ENCODE measurements around the gene NFYC. TPM values are rescaled to one million over a fixed set of nuclear protein-coding genes. Genes with fewer than 3 reads are reported as not detected.

Gene NFYC
- total and polyA plus RNA-seq, 2 experiments from 2014 or later, result 36.2 to 42.7 TPM

- H3K27ac ChIP-seq (ENCODE audit: low read depth), result no peak overlapping the region
- H3K27me3 ChIP-seq (ENCODE audit: insufficient read depth), result no peaks in the 10 kb centered on the region
- peaks cover 14% of the 10 kb centered on the region for H3K79me2 ChIP-seq (replicated peaks; ENCODE audit: insufficient read depth)
- H3K4me1 ChIP-seq (ENCODE audit: insufficient read depth), result no peaks in the 10 kb centered on the region
- H2AFZ ChIP-seq, result no peak overlapping the region
- ATAC-seq, result no peak
- H3K9me2 ChIP-seq (ENCODE audit: insufficient read depth), result 0 out of 2 replicates have a peak, but pooled peaks cover 5% of the 10 kb centered on the region
- Mint-ChIP-seq H3K36me3 (ENCODE audit: low read depth) (peaks cover 28% of the 10 kb centered on the region), H3K9me3 (no peaks in the 10 kb centered on the region; the same call in 1 of the 3 replicates), H3K27ac (no peak overlapping the region), H3K4me1 (peaks cover under 1% of the 10 kb centered on the region; the same call in 2 of the 3 replicates), H3K4me3 (no peak overlapping the region), H3K27me3 (ENCODE audit: insufficient read depth, low read depth, poor library complexity) (peaks cover 7% of the 10 kb centered on the region)
- DNase-seq (ENCODE audit: low spot score), result no peak
- H3F3A ChIP-seq (replicated peaks; ENCODE audit: low read depth), result 0 out of 2 replicates have a peak, but pooled peaks cover 3% of the 10 kb centered on the region
- H3K4me2 ChIP-seq, result no peak overlapping the region
- H3K4me3 ChIP-seq, result no peak overlapping the region
- no peak for TF ChIP-seq CREB1 (CRISPR knock-in tag; IDR thresholded peaks at IDR 0.05; ENCODE audit: low read depth)
- no peak for TF ChIP-seq CTCF (conservative IDR thresholded peaks at IDR 0.05; ENCODE audit: low read depth in 2 of 2)
- no peak for TF ChIP-seq JUNB (IDR thresholded peaks at IDR 0.05; ENCODE audit: unreplicated experiment)
- no peak for TF ChIP-seq ETS1 (IDR thresholded peaks at IDR 0.05)
- no peak for TF ChIP-seq ZNF114 (CRISPR knock-in tag; IDR thresholded peaks at IDR 0.05)
- H4K20me1 ChIP-seq (replicated peaks; ENCODE audit: insufficient read depth), result peaks cover 13% of the 10 kb centered on the region
- H3K36me3 ChIP-seq (ENCODE audit: insufficient read depth), result no peaks in the 10 kb centered on the region
These were observed 6.8 kb upstream of the NFYC start for GRCh38 chr1:40684669-40685068.

- Mint-ChIP-seq H3K27me3 (ENCODE audit: insufficient read depth, low read depth, poor library complexity) (peaks cover 10% of the 10 kb centered on the region), H3K27ac (no peak overlapping the region), H3K4me3 (no peak overlapping the region), H3K36me3 (ENCODE audit: low read depth) (peaks cover 31% of the 10 kb centered on the region), H3K9me3 (no peaks in the 10 kb centered on the region; the same call in 1 of the 3 replicates), H3K4me1 (peaks cover 11% of the 10 kb centered on the region)
- Histone ChIP-seq H3K27ac (ENCODE audit: low read depth) (no peak overlapping the region), H3K4me2 (no peak overlapping the region), H3K4me1 (ENCODE audit: insufficient read depth) (peaks cover 11% of the 10 kb centered on the region; the same call in 1 of the 2 replicates), H3F3A (replicated peaks; ENCODE audit: low read depth) (0 out of 2 replicates have a peak, but pooled peaks cover 3% of the 10 kb centered on the region), H3K4me3 (no peak overlapping the region), H3K79me2 (replicated peaks; ENCODE audit: insufficient read depth) (peaks cover 30% of the 10 kb centered on the region), H2AFZ (no peak overlapping the region), H4K20me1 (replicated peaks; ENCODE audit: insufficient read depth) (peaks cover 21% of the 10 kb centered on the region), H3K9me2 (ENCODE audit: insufficient read depth) (0 out of 2 replicates have a peak, but pooled peaks cover 5% of the 10 kb centered on the region), H3K36me3 (ENCODE audit: insufficient read depth) (no peaks in the 10 kb centered on the region), H3K27me3 (ENCODE audit: insufficient read depth) (no peaks in the 10 kb centered on the region)
- no peak for DNase-seq (ENCODE audit: low spot score)
- TF ChIP-seq POLR2AphosphoS5 (IDR thresholded peaks at IDR 0.05; ENCODE audit: low read depth), result no peak
- no peak for ATAC-seq
These were observed 4.4 kb upstream of the NFYC start for GRCh38 chr1:40687059-40687458.

GRCh38 chr1:40687661-40688060 is 3.8 kb upstream of the NFYC start:
- Histone ChIP-seq H3K36me3 (ENCODE audit: insufficient read depth) (no peaks in the 10 kb centered on the region), H3K4me3 (no peak overlapping the region), H3K4me2 (no peak overlapping the region), H3K27ac (ENCODE audit: low read depth) (no peak overlapping the region), H3K4me1 (ENCODE audit: insufficient read depth) (peaks cover 11% of the 10 kb centered on the region; the same call in 1 of the 2 replicates), H3K27me3 (ENCODE audit: insufficient read depth) (no peaks in the 10 kb centered on the region), H4K20me1 (replicated peaks; ENCODE audit: insufficient read depth) (peaks cover 21% of the 10 kb centered on the region), H3K9me2 (ENCODE audit: insufficient read depth) (0 out of 2 replicates have a peak, but pooled peaks cover 5% of the 10 kb centered on the region), H3F3A (replicated peaks; ENCODE audit: low read depth) (0 out of 2 replicates have a peak, but pooled peaks cover 3% of the 10 kb centered on the region), H3K79me2 (replicated peaks; ENCODE audit: insufficient read depth) (peaks cover 34% of the 10 kb centered on the region), H2AFZ (no peak overlapping the region)
- no peak overlapping the region; the same call in 2 of the 3 replicates for H3K4me3 Mint-ChIP-seq
- ATAC-seq (no peak), DNase-seq (ENCODE audit: low spot score) (no peak)
- H3K36me3 Mint-ChIP-seq (ENCODE audit: low read depth), result peaks cover 31% of the 10 kb centered on the region
- H3K4me1 Mint-ChIP-seq, result peaks cover 16% of the 10 kb centered on the region
- H3K9me3 Mint-ChIP-seq, result no peaks in the 10 kb centered on the region; the same call in 1 of the 3 replicates
- H3K27ac Mint-ChIP-seq, result no peak overlapping the region
- peaks cover 12% of the 10 kb centered on the region for H3K27me3 Mint-ChIP-seq (ENCODE audit: insufficient read depth, low read depth, poor library complexity)
- TF ChIP-seq ZNF331 (CRISPR knock-in tag; IDR thresholded peaks at IDR 0.05; ENCODE audit: low read depth), result no peak
- TF ChIP-seq ETS1 (IDR thresholded peaks at IDR 0.05), result no peak
- TF ChIP-seq ZNF114 (CRISPR knock-in tag; IDR thresholded peaks at IDR 0.05), result no peak
- TF ChIP-seq EZH2phosphoT487 (IDR thresholded peaks at IDR 0.05; ENCODE audit: unreplicated experiment), result no peak
- no peak for TF ChIP-seq CTCF (conservative IDR thresholded peaks at IDR 0.05; ENCODE audit: low read depth in 2 of 2)
- TF ChIP-seq CREB1 (CRISPR knock-in tag; IDR thresholded peaks at IDR 0.05; ENCODE audit: low read depth), result no peak
- no peak for TF ChIP-seq POLR2AphosphoS5 (IDR thresholded peaks at IDR 0.05; ENCODE audit: low read depth)

Data from GM23338 (cell line).